Measurements from ENCODE around the gene NXT1.

- TF ChIP-seq CTCF (IDR thresholded peaks at IDR 0.05) (no peak), CHD2 (IDR thresholded peaks at IDR 0.05; ENCODE audit: low read length, partially characterized antibody) (no peak), POLR2AphosphoS5 (IDR thresholded peaks at IDR 0.05; ENCODE audit: low read depth, low read length) (no peak), FOXJ3 (CRISPR knock-in tag; IDR thresholded peaks at IDR 0.05) (no peak), ELF1 (IDR thresholded peaks at IDR 0.05) (no peak), RAD21 (IDR thresholded peaks at IDR 0.05; ENCODE audit: low read length) (no peak), EZH2phosphoT487 (IDR thresholded peaks at IDR 0.05; ENCODE audit: borderline replicate concordance, low read depth) (no peak)
Measured at GRCh38 chr20:23375827-23376226, 25.2 kb downstream of the NXT1 start.

Measured in SK-N-SH (cell line).